IMR-90 (cell line): Measurements from ENCODE around the gene CACNA2D3.

ENCODE experiments used
- MAFK ChIP-seq: IDR thresholded peaks from 2 replicates; pipeline ENCODE4 v1.6.1; 2012; ENCODE audit warnings: low read depth, low read length, improper control_type of control experiment
- POLR2A ChIP-seq: IDR thresholded peaks from 2 replicates; pipeline ENCODE4 v1.6.1; 2012; ENCODE audit warnings: mild to moderate bottlenecking, low read depth, low read length
- SMC3 ChIP-seq: fragments of 150-350 bp; IDR thresholded peaks from 2 replicates; pipeline ENCODE4 v1.6.1; 2016; ENCODE audit warnings: low read depth, mild to moderate bottlenecking, antibody characterized with exemption, low read length, moderate library complexity
- TF ChIP-seq, protein P1 (sequence below): conservative IDR thresholded peaks from 2 replicates; pipeline ENCODE4 v1.5.1; 2012; ENCODE audit warnings: mild to moderate bottlenecking, low read depth, low read length, improper control_type of control experiment

DNA sequence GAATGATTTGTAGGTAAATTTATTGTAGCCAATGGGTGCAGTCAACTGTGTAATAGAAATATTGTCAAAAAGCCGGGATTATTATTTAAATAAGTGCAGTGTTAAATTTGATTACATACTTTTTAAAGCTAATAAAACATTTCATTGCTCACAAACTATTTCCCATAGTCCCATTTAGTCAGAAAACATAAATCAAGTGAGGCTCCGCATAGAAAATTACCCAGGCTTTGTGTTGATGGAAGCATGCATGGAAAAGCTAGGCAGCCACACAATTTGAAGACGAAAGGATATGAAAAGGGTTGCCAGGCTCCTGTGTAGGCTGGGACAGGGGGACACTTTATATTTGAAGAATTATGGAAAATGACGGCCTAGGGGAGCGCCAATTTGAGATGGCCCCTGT lies 723.2 kb downstream of the CACNA2D3 start:
- TF ChIP-seq, protein P1, sequence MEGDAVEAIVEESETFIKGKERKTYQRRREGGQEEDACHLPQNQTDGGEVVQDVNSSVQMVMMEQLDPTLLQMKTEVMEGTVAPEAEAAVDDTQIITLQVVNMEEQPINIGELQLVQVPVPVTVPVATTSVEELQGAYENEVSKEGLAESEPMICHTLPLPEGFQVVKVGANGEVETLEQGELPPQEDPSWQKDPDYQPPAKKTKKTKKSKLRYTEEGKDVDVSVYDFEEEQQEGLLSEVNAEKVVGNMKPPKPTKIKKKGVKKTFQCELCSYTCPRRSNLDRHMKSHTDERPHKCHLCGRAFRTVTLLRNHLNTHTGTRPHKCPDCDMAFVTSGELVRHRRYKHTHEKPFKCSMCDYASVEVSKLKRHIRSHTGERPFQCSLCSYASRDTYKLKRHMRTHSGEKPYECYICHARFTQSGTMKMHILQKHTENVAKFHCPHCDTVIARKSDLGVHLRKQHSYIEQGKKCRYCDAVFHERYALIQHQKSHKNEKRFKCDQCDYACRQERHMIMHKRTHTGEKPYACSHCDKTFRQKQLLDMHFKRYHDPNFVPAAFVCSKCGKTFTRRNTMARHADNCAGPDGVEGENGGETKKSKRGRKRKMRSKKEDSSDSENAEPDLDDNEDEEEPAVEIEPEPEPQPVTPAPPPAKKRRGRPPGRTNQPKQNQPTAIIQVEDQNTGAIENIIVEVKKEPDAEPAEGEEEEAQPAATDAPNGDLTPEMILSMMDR: no peak
- TF ChIP-seq POLR2A (no peak), MAFK (no peak), SMC3 (no peak)
